Astrocyte (in vitro differentiated cells and primary cell): Measurements from ENCODE around the gene CD81. TPM values are rescaled to one million over a fixed set of nuclear protein-coding genes. Genes with fewer than 3 reads are reported as not detected.
A peak's percentile ranks its signal among the peaks of the same experiment; 100 is the strongest.

Source experiments
- DNase-seq: peaks from one replicate; pipeline ENCODE4 v3.0.0-alpha.2; 2010; ENCODE audit warnings: low read depth
- FAIRE-seq: peaks from 2 replicates; lab custom pipeline; 2011; peaks lifted over from hg19 to GRCh38; lab: Jason Lieb, UNC
- H2AFZ ChIP-seq: 2 replicates; pipeline ENCODE4 v1.6.0; 2012; ENCODE audit warnings: low read depth, low read length, inconsistent platforms
- H3K27ac ChIP-seq: 2 replicates; pipeline ENCODE4 v1.5.1; 2011; ENCODE audit warnings: low read depth, low read length, inconsistent platforms
- H3K27me3 ChIP-seq: 2 replicates; pipeline ENCODE4 v1.6.0; 2011; ENCODE audit warnings: low read length, inconsistent platforms; ENCODE audit not compliant: insufficient read depth
- H3K36me3 ChIP-seq: 2 replicates; pipeline ENCODE4 v1.5.1; 2011; ENCODE audit warnings: low read length, inconsistent platforms; ENCODE audit not compliant: insufficient read depth
- H3K4me1 ChIP-seq: 2 replicates; pipeline ENCODE4 v1.5.1; 2011; ENCODE audit warnings: low read length, inconsistent platforms; ENCODE audit not compliant: insufficient read depth
- H3K4me2 ChIP-seq: 2 replicates; pipeline ENCODE4 v1.6.0; 2012; ENCODE audit warnings: low read length, inconsistent platforms
- H3K4me3 ChIP-seq: 2 replicates; pipeline ENCODE4 v1.5.1; 2011; ENCODE audit warnings: low read depth, mild to moderate bottlenecking, low read length, inconsistent platforms; ENCODE audit not compliant: insufficient read depth
- H3K79me2 ChIP-seq: 2 replicates; pipeline ENCODE4 v1.6.0; 2012; ENCODE audit warnings: mild to moderate bottlenecking, low read length, inconsistent platforms; ENCODE audit not compliant: insufficient read depth
- H3K9ac ChIP-seq: 2 replicates; pipeline ENCODE4 v1.6.0; 2012; ENCODE audit warnings: mild to moderate bottlenecking, low read length, inconsistent platforms
- H3K9me3 ChIP-seq: 2 replicates; pipeline ENCODE4 v1.5.1; 2012; ENCODE audit warnings: low read depth, mild to moderate bottlenecking, low read length, inconsistent platforms; ENCODE audit not compliant: insufficient read depth
- H4K20me1 ChIP-seq: 2 replicates; pipeline ENCODE4 v1.6.0; 2012; ENCODE audit warnings: low read length, inconsistent platforms; ENCODE audit not compliant: insufficient read depth
- H3K27ac Mint-ChIP-seq: one replicate; pipeline ENCODE4 v1.8.0; 2021; ENCODE audit warnings: mild to moderate bottlenecking, mixed read lengths; ENCODE audit not compliant: unreplicated experiment
- H3K27me3 Mint-ChIP-seq: one replicate; pipeline ENCODE4 v1.8.0; 2021; ENCODE audit warnings: low read depth, mixed read lengths; ENCODE audit not compliant: unreplicated experiment
- H3K36me3 Mint-ChIP-seq: one replicate; pipeline ENCODE4 v1.8.0; 2021; ENCODE audit warnings: low read depth, mixed read lengths; ENCODE audit not compliant: unreplicated experiment
- H3K4me1 Mint-ChIP-seq: one replicate; pipeline ENCODE4 v1.8.0; 2021; ENCODE audit warnings: low read depth, mixed read lengths; ENCODE audit not compliant: unreplicated experiment
- H3K4me3 Mint-ChIP-seq: one replicate; pipeline ENCODE4 v1.8.0; 2021; ENCODE audit warnings: mild to moderate bottlenecking, moderate library complexity, mixed read lengths; ENCODE audit not compliant: unreplicated experiment
- H3K9me3 Mint-ChIP-seq: one replicate; pipeline ENCODE4 v1.8.0; 2021; ENCODE audit warnings: mild to moderate bottlenecking, mixed read lengths; ENCODE audit not compliant: unreplicated experiment
- CTCF ChIP-seq: IDR thresholded peaks from 2 replicates; pipeline ENCODE4 v1.5.1; 2011; ENCODE audit warnings: low read depth, mild to moderate bottlenecking, inconsistent platforms, low read length, moderate library complexity; ENCODE audit not compliant: insufficient read depth
- EZH2 ChIP-seq: IDR thresholded peaks from 2 replicates; pipeline ENCODE4 v1.6.1; 2012; ENCODE audit warnings: mild to moderate bottlenecking, low read length, inconsistent platforms; ENCODE audit not compliant: insufficient read depth
- total RNA-seq: library from RNA; stranded (reverse); gene quantifications from 2 replicates; pipeline ENCODE4 v1.2.1, GENCODE V29; 2021

Gene CD81
- total RNA-seq, 1 donor from 2014 or later: 625 TPM

- Histone ChIP-seq H3K27ac (no peak overlapping the region), H3K36me3 (peaks cover 6% of the 10 kb centered on the region), H3K4me2 (no peak overlapping the region), H3K79me2 (peaks cover 50% of the 10 kb centered on the region), H3K9me3 (no peaks in the 10 kb centered on the region), H4K20me1 (peaks cover 21% of the 10 kb centered on the region), H3K27me3 (no peaks in the 10 kb centered on the region), H2AFZ (no peak overlapping the region), H3K4me3 (no peak overlapping the region), H3K9ac (no peak overlapping the region), H3K4me1 (peaks cover 17% of the 10 kb centered on the region)
- Mint-ChIP-seq H3K27ac (no peak overlapping the region), H3K27me3 (no peaks in the 10 kb centered on the region), H3K9me3 (no peaks in the 10 kb centered on the region), H3K36me3 (peaks cover 4% of the 10 kb centered on the region), H3K4me3 (no peak overlapping the region), H3K4me1 (peaks cover 2% of the 10 kb centered on the region)
- no peak for FAIRE-seq
- no peak for TF ChIP-seq CTCF
- TF ChIP-seq EZH2: no peak
- no peak for DNase-seq
These were observed 19.9 kb downstream of the CD81 start for GRCh38 chr11:2397005-2397404.

GRCh38 chr11:2398664-2399355 lies 21.7 kb downstream of the CD81 start:
- DNase-seq (no peak), FAIRE-seq (no peak)
- TF ChIP-seq CTCF (no peak), EZH2 (no peak)
- Histone ChIP-seq H3K79me2 (peaks cover 41% of the 10 kb centered on the region), H3K27ac (peak overlapping the region; percentile 90), H3K36me3 (peaks cover 6% of the 10 kb centered on the region), H3K4me1 (peaks cover 18% of the 10 kb centered on the region), H2AFZ (no peak overlapping the region), H3K9ac (peak overlapping the region; percentile 91), H3K4me3 (no peak overlapping the region), H3K27me3 (no peaks in the 10 kb centered on the region), H3K9me3 (no peaks in the 10 kb centered on the region), H3K4me2 (peak overlapping the region; percentile 88), H4K20me1 (peaks cover 10% of the 10 kb centered on the region)
- Mint-ChIP-seq H3K36me3 (peaks cover 4% of the 10 kb centered on the region), H3K9me3 (no peaks in the 10 kb centered on the region), H3K27me3 (no peaks in the 10 kb centered on the region), H3K4me3 (peak overlapping the region; percentile 76), H3K27ac (peak overlapping the region; percentile 85), H3K4me1 (peaks cover 2% of the 10 kb centered on the region)

GRCh38 chr11:2399488-2400068 lies 22.5 kb downstream of the CD81 start:
- Mint-ChIP-seq H3K4me1 (peaks cover 2% of the 10 kb centered on the region), H3K27me3 (no peaks in the 10 kb centered on the region), H3K4me3 (peak overlapping the region; percentile 76), H3K9me3 (no peaks in the 10 kb centered on the region), H3K36me3 (peaks cover 4% of the 10 kb centered on the region), H3K27ac (peak overlapping the region; percentile 85)
- no peak overlapping the region for H2AFZ ChIP-seq
- TF ChIP-seq EZH2 (no peak), CTCF (no peak)
- peaks cover 33% of the 10 kb centered on the region for H3K79me2 ChIP-seq
- FAIRE-seq (no peak), DNase-seq (peak; percentile 14)
- peaks cover 6% of the 10 kb centered on the region for H3K36me3 ChIP-seq
- peak overlapping the region; percentile 90 for H3K27ac ChIP-seq
- peak overlapping the region; percentile 61 for H3K4me3 ChIP-seq
- peak overlapping the region; percentile 88 for H3K4me2 ChIP-seq
- H3K9me3 ChIP-seq: no peaks in the 10 kb centered on the region
- H4K20me1 ChIP-seq: peaks cover 5% of the 10 kb centered on the region
- no peaks in the 10 kb centered on the region for H3K27me3 ChIP-seq
- peaks cover 18% of the 10 kb centered on the region for H3K4me1 ChIP-seq
- H3K9ac ChIP-seq: peak overlapping the region; percentile 91
